MM.1S (cell line): Measurements from ENCODE around the gene HOXB5.

ENCODE experiments used
- DNase-seq: peaks from one replicate; pipeline ENCODE4 v3.0.0-alpha.2; 2015
- H2AFZ ChIP-seq: fragments of 300-600 bp; sonication (generic); 2 replicates; pipeline ENCODE4 v1.6.0; 2016; ENCODE audit warnings: antibody characterized with exemption, low read length
- H3F3A ChIP-seq: fragments of 300-600 bp; sonication (generic); 2 replicates; pipeline ENCODE4 v1.6.1; 2016; ENCODE audit warnings: mild to moderate bottlenecking, antibody characterized with exemption, low read length, moderate library complexity, mixed read lengths; ENCODE audit not compliant: insufficient read depth
- H3K27ac ChIP-seq: fragments of 300-600 bp; sonication (generic); 2 replicates; pipeline ENCODE4 v1.5.1; 2016; ENCODE audit warnings: mild to moderate bottlenecking, low read length
- H3K27me3 ChIP-seq: fragments of 300-600 bp; sonication (generic); replicated peaks from 2 replicates; pipeline ENCODE4 v1.6.0; 2016; ENCODE audit warnings: low read length; ENCODE audit not compliant: insufficient read depth
- H3K36me3 ChIP-seq: fragments of 300-600 bp; sonication (generic); replicated peaks from 2 replicates; pipeline ENCODE4 v1.6.1; 2016; ENCODE audit warnings: mild to moderate bottlenecking, low read length, mixed read lengths; ENCODE audit not compliant: insufficient read depth
- H3K4me1 ChIP-seq: fragments of 300-600 bp; sonication (generic); 2 replicates; pipeline ENCODE4 v1.6.1; 2016; ENCODE audit warnings: low read length, mixed read lengths
- H3K4me2 ChIP-seq: fragments of 300-600 bp; sonication (generic); 2 replicates; pipeline ENCODE4 v1.6.0; 2016; ENCODE audit warnings: low read depth, low read length
- H3K4me3 ChIP-seq: fragments of 300-600 bp; sonication (generic); 2 replicates; pipeline ENCODE4 v1.5.1; 2016; ENCODE audit warnings: low read length, mixed read lengths
- H3K79me2 ChIP-seq: fragments of 300-600 bp; sonication (generic); 2 replicates; pipeline ENCODE4 v1.6.1; 2016; ENCODE audit warnings: mixed run types, low read length, mixed read lengths
- H3K9ac ChIP-seq: fragments of 300-600 bp; sonication (generic); 2 replicates; pipeline ENCODE4 v1.6.1; 2016; ENCODE audit warnings: low read length, mixed read lengths
- H3K9me2 ChIP-seq: fragments of 300-600 bp; sonication (generic); replicated peaks from 2 replicates; pipeline ENCODE4 v1.6.1; 2016; ENCODE audit warnings: mild to moderate bottlenecking, low read length, mixed read lengths; ENCODE audit not compliant: insufficient read depth
- H3K9me3 ChIP-seq: fragments of 300-600 bp; sonication (generic); replicated peaks from 2 replicates; pipeline ENCODE4 v1.6.1; 2016; ENCODE audit warnings: mild to moderate bottlenecking, low read length, mixed read lengths; ENCODE audit not compliant: insufficient read depth
- H4K20me1 ChIP-seq: fragments of 300-600 bp; sonication (generic); 2 replicates; pipeline ENCODE4 v1.6.1; 2016; ENCODE audit warnings: mild to moderate bottlenecking, low read length, moderate library complexity, mixed read lengths; ENCODE audit not compliant: insufficient read depth
- CTCF ChIP-seq: fragments of 300-600 bp; sonication (generic); IDR thresholded peaks from 2 replicates; pipeline ENCODE4 v1.5.1; 2016; ENCODE audit warnings: antibody characterized with exemption, low read length, mixed read lengths
- EZH2 ChIP-seq: fragments of 300-600 bp; sonication (generic); optimal IDR thresholded peaks from 2 replicates; pipeline ENCODE3; 2017; ENCODE audit warnings: low read depth, mild to moderate bottlenecking, antibody characterized with exemption, low read length, mixed read lengths
- EZH2phosphoT487 ChIP-seq: fragments of 300-600 bp; sonication (generic); IDR thresholded peaks from 2 replicates; pipeline ENCODE4 v1.6.1; 2018; ENCODE audit warnings: antibody characterized with exemption, low read length

HOXB5 gene

GRCh38 chr17:48600244-48601098 lies 6.9 kb upstream of the HOXB5 start:
- Histone ChIP-seq H3F3A (no peaks in the 10 kb centered on the region), H2AFZ (no peak overlapping the region), H4K20me1 (no peaks in the 10 kb centered on the region)

GRCh38 chr17:48599354-48599753 lies 5.8 kb upstream of the HOXB5 start:
- peaks cover 90% of the 10 kb centered on the region for H3K27me3 ChIP-seq
- no peak for TF ChIP-seq CTCF
- no peak for TF ChIP-seq EZH2
- no peak for TF ChIP-seq EZH2phosphoT487
- no peak overlapping the region for H3K4me2 ChIP-seq
- no peaks in the 10 kb centered on the region for H3K4me1 ChIP-seq
- H3K4me3 ChIP-seq: no peak overlapping the region
- no peaks in the 10 kb centered on the region for H3F3A ChIP-seq
- DNase-seq: no peak
- no peaks in the 10 kb centered on the region for H3K9me3 ChIP-seq
- no peak overlapping the region for H3K27ac ChIP-seq
- no peak overlapping the region for H3K9ac ChIP-seq
- no peaks in the 10 kb centered on the region for H3K79me2 ChIP-seq
- H3K9me2 ChIP-seq: no peaks in the 10 kb centered on the region
- no peaks in the 10 kb centered on the region for H4K20me1 ChIP-seq
- no peak overlapping the region for H2AFZ ChIP-seq
- no peaks in the 10 kb centered on the region for H3K36me3 ChIP-seq

More at GRCh38 chr17:48600244-48601098, 6.9 kb upstream of the HOXB5 start:
- Histone ChIP-seq H3K9me2 (no peaks in the 10 kb centered on the region), H3K4me3 (no peak overlapping the region), H3K4me2 (no peak overlapping the region), H3K79me2 (no peaks in the 10 kb centered on the region), H3K9ac (no peak overlapping the region), H3K9me3 (no peaks in the 10 kb centered on the region), H3K4me1 (no peaks in the 10 kb centered on the region), H3K27ac (no peak overlapping the region), H3K27me3 (peaks cover 96% of the 10 kb centered on the region), H3K36me3 (no peaks in the 10 kb centered on the region)
- no peak for DNase-seq
- no peak for TF ChIP-seq EZH2
- TF ChIP-seq CTCF: no peak
- no peak for TF ChIP-seq EZH2phosphoT487

GRCh38 chr17:48598736-48599135 lies 5.2 kb upstream of the HOXB5 start:
- Histone ChIP-seq H3K4me2 (no peak overlapping the region), H3K4me1 (no peaks in the 10 kb centered on the region), H3K36me3 (no peaks in the 10 kb centered on the region), H3F3A (no peaks in the 10 kb centered on the region), H3K9ac (no peak overlapping the region), H3K79me2 (no peaks in the 10 kb centered on the region), H4K20me1 (no peaks in the 10 kb centered on the region), H2AFZ (no peak overlapping the region), H3K9me2 (no peaks in the 10 kb centered on the region), H3K9me3 (no peaks in the 10 kb centered on the region), H3K4me3 (no peak overlapping the region), H3K27me3 (peaks cover 84% of the 10 kb centered on the region), H3K27ac (no peak overlapping the region)
- no peak for DNase-seq
- TF ChIP-seq EZH2 (no peak), CTCF (no peak), EZH2phosphoT487 (no peak)
